ENCODE results near the gene ARSI. TPM values are rescaled to one million over a fixed set of nuclear protein-coding genes. Genes with fewer than 3 reads are reported as not detected.

Gene ARSI
- total and polyA plus RNA-seq, 2 of the 13 experiments (the other 11 are each of a cell fraction or from before 2014, with no cell fraction given): 4.2 to 33.9 TPM

GRCh38 chr5:150350524-150351344, 48.0 kb upstream of the ARSI start (continued):
- TF ChIP-seq FOXP4 (CRISPR knock-in tag; IDR thresholded peaks at IDR 0.05): peak; percentile 67
- peak; percentile 93 for TF ChIP-seq RXRB (CRISPR knock-in tag; IDR thresholded peaks at IDR 0.05; ENCODE audit: borderline replicate concordance)
- TF ChIP-seq JUNB (CRISPR knock-in tag; IDR thresholded peaks at IDR 0.05; ENCODE audit: borderline replicate concordance): no peak
- TF ChIP-seq POGK (CRISPR knock-in tag; conservative IDR thresholded peaks at IDR 0.05): 0 out of 2 replicates have a peak, but pooled peaks have one; percentile 23
- TF ChIP-seq ZBTB42 (CRISPR knock-in tag; IDR thresholded peaks at IDR 0.05): no peak
- no peak for TF ChIP-seq HMGA1 (CRISPR knock-in tag; conservative IDR thresholded peaks at IDR 0.05)
- peak; percentile 37; the same call in 1 of the 2 replicates for TF ChIP-seq ZBTB20 (CRISPR knock-in tag; IDR thresholded peaks at IDR 0.05; ENCODE audit: borderline replicate concordance, low read depth)
- TF ChIP-seq ZNF713 (CRISPR knock-in tag; IDR thresholded peaks at IDR 0.05): no peak
- no peak for TF ChIP-seq ZNF772 (CRISPR knock-in tag; IDR thresholded peaks at IDR 0.05)
- no peak for TF ChIP-seq ZNF720 (CRISPR knock-in tag; IDR thresholded peaks at IDR 0.05)
- TF ChIP-seq GPN1 (CRISPR knock-in tag; IDR thresholded peaks at IDR 0.05; ENCODE audit: borderline replicate concordance): no peak
- TF ChIP-seq ZNF124 (CRISPR knock-in tag; IDR thresholded peaks at IDR 0.05): peak; percentile 84
- no peak for TF ChIP-seq EHMT2 (IDR thresholded peaks at IDR 0.05; ENCODE audit: borderline replicate concordance, low read depth, low read length)
- peak; percentile 95; the same call in 1 of the 2 replicates for TF ChIP-seq KDM3A (CRISPR knock-in tag; IDR thresholded peaks at IDR 0.05; ENCODE audit: low read depth)
- TF ChIP-seq KLF11 (CRISPR knock-in tag; IDR thresholded peaks at IDR 0.05): peak; percentile 42; the same call in 1 of the 2 replicates
- TF ChIP-seq MAFF (IDR thresholded peaks at IDR 0.05; ENCODE audit: low read depth, low read length): no peak
- TF ChIP-seq ZNF678 (CRISPR knock-in tag; IDR thresholded peaks at IDR 0.05): no peak
- TF ChIP-seq BORCS8-MEF2B (CRISPR knock-in tag; IDR thresholded peaks at IDR 0.05): peak; percentile 87; the same call in 1 of the 2 replicates
- no peak for TF ChIP-seq SNAI1 (CRISPR knock-in tag; IDR thresholded peaks at IDR 0.05; ENCODE audit: borderline replicate concordance)
- no peak for TF ChIP-seq ATF7 (IDR thresholded peaks at IDR 0.05)
- TF ChIP-seq ATF7 (CRISPR knock-in tag; IDR thresholded peaks at IDR 0.05): no peak
- TF ChIP-seq ZNF550 (CRISPR knock-in tag; IDR thresholded peaks at IDR 0.05; ENCODE audit: borderline replicate concordance): no peak
- TF ChIP-seq RARG (CRISPR knock-in tag; IDR thresholded peaks at IDR 0.05; ENCODE audit: low read depth): no peak
- no peak for TF ChIP-seq TEF (CRISPR knock-in tag; IDR thresholded peaks at IDR 0.05)
- TF ChIP-seq TOE1 (CRISPR knock-in tag; IDR thresholded peaks at IDR 0.05): no peak; the same call in 1 of the 2 replicates
- TF ChIP-seq RNF2 (conservative IDR thresholded peaks at IDR 0.05; ENCODE audit: low read depth): no peak
- TF ChIP-seq ZZZ3 (CRISPR knock-in tag; IDR thresholded peaks at IDR 0.05; ENCODE audit: borderline replicate concordance): no peak
- TF ChIP-seq ZNF562 (CRISPR knock-in tag; IDR thresholded peaks at IDR 0.05; ENCODE audit: borderline replicate concordance): no peak
